ENCODE measurements around the gene HOXA2.

The HOXA2 gene

DNA sequence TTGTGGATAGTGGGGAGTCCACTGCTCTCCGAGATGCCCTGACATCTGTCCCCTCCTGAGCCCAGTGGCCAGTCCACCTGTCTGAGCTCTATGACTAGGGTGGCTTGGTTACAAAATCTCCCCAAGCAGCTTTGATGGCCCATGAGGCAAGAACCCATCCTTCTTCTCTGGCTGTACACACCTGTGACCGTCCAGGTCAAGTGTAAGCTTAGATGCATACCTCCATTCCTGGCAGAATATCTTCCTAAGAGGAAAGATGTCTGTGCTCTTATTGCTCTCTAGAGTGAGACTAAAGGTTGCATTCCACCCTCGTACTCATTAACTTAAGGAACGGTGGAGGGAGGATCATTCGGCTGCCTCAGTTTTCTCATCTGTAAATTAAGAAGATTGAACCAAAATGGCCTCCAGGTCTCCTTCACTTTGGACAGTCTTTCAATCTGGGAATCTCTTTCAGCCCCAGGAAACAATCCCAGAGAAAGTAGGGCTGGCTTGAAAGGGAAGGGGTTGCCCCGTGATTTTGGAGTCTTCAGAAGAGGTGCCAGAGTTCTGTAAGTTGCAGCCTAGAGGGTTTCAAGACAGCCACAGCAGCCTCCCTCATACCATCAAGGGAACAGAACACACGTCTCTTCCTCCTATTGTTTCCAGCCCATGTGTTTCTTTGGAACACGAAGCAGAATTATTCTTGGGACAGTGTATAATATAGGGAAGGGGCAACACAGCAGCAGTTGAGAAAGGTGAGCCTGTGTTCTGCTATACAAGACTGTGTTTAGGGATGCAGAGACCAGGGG is 22.6 kb upstream of the HOXA2 start:
- no peak for DNase-seq (ENCODE audit: low read depth)

DNA sequence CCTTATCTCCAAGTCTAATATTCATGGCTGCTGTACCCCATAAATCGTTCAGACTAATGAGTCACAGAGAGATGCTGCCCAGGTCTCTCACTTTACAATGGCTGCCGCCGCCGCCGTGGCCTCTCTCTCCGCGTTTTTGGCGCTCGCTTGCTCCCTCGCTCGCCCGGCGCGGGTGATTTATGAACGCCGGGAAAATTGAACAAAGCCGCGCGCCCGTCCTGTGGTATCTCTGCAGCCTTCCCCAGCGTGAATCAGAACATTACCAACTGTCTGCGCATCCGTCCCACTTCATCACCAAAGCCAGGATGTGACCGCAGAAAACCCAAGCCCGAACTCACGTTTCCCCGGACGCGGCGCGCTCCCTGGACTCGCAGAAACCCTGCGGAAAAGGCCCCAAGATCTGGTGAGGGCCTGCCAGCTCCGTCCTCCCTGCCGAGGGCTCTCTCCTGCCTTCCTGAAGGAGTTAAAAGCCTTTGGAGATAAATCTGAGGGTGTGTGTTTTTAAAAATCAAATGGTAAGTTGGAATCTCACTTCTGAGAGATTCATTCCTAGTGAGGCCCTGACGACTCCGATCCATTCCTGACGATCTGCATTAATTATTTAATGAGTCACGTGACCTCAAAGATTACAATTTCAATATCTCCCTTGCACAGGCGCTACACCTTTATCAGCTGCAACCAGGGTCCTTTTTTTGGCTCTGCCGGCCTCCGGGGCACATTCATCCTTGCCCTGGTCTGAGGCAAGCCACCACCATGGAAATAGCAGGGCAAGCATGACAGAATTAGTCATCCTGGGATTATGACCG is 21.8 kb upstream of the HOXA2 start:
- DNase-seq (ENCODE audit: low read depth) = no peak

DNA sequence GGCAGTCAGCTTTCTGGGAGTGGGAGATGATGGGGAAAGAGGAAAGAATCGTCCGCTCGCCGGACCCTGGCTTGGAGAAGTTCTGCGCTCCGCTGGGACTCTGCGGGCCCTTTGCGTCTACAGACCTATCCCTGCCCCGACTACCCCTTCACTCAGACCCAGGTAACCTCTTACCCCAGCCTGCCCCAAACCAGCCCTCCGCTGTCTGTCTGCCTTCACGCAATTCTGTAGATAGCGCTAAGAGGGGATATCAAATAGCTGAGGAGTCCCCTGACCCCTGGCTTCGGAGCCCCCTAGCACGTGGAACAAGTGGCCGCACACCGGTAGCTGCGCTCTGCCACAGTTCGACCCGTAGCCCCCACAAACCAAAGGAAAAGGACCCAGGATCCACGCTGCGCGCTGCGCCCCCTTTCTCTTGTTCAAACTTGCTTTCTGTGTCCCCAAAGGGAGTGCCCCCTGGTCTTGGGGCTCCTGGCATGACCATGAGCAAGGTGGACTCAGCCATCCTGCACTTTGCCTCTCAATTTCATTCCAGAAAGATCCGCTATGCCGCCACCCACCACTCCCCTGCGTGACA is 21.1 kb upstream of the HOXA2 start:
- no peak for DNase-seq (ENCODE audit: low read depth)

DNA sequence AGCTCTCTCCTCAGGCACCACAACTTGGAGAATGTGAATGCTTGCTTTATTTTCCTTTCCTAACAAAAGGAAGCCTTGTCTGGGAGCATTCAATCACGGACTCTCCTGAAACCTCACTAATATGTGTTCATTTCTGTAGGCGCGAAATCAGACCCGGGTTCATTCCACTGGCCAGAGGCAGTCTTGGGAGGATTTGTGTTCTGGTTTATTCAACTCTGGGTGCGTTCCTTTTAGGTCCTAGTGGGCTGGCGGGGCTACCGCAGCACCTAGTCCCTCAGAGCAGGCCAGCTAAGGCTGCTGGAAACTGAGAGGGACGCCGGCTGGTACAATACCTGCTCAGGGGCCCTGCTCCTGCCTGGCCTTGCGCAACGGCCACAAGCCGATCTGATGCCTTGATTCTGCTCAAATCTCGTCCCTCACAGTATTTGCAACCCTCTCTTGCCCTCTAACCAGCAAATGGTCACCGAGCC is 20.6 kb upstream of the HOXA2 start:
- no peak for DNase-seq (ENCODE audit: low read depth)

DNA sequence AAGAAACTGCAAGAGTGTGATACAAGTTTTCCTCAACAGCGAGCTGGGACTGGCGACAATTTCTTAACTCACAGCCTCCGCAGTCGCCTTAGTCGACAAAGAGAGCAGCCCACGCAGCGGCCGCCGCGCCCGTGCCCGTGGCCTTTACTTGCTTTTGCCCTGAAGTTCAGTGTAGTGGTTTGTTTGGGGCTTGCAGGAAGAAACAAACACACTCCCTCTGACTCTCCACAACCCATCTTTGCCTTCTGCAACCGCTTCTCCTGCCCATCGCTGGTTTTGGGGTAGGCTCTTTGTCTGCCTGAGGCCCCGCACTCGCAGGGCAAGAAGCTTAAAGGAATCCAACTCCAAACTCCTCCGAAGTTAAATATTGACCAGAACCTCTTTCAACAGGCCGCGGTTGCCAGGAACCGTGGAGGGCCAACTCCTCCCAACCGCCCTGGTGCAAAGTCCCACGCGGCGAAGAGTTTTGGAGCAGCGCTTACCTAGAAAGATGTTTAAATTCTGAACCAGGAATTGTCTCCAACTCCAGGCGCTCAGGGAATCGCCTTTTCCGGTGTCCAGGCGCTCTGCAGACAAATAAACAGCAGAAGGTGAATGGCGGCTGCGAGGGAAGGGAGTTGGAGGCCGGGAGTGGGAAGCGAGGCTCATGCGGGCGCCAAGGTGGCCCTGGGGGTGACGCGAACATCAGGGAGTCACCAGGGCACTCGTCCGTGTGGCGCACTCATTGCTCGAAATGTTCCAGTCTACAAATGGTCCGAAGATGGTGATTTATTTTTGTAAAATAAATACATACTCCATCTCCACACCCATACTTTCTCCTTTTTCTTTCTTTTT is 19.8 kb upstream of the HOXA2 start:
- DNase-seq (ENCODE audit: low read depth) = no peak

DNA sequence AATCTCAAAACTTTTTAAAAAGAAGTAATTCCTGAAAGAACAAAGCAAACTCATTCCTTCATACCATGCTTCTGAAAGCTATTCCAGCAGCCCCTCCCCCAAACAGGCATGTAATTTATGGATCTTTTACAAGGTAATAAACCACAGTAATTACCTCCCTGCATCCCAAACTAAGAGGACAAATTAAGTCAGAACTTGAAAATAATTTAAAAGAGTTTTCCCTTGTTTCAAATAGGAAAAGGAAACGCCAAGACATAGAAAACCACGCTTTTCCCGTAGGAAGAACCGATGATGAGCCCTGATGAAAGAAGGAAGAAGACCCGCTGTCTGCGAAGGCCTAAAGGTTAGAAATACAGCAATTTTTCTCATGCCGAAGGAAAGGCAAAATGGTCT is 19.2 kb upstream of the HOXA2 start:
- no peak for DNase-seq (ENCODE audit: low read depth)

DNA sequence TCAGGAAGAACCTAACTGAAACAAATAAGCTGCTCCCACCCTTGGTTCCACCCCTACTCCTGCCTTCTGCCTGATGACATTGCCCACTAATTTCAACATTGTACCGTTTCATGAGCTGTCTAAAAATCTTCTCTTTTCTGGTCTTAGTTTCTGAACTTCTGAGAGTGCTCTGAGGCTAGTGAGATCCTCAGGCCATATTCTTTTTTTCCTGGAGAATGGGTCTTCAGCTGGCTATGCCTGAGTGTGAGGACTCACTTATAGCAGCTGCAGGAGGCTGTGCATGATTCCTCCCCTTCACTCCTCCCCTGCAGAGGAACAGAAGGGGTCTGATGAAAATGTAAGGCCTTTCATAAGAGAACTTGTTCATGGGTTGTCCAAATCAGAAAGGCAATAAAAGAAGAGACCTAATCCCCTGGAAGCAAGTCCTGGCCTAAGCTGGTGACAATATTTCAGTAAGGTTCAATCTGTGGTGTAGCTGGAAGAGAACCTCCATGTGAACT is 17.0 kb upstream of the HOXA2 start:
- no peak for DNase-seq (ENCODE audit: low read depth)

DNA sequence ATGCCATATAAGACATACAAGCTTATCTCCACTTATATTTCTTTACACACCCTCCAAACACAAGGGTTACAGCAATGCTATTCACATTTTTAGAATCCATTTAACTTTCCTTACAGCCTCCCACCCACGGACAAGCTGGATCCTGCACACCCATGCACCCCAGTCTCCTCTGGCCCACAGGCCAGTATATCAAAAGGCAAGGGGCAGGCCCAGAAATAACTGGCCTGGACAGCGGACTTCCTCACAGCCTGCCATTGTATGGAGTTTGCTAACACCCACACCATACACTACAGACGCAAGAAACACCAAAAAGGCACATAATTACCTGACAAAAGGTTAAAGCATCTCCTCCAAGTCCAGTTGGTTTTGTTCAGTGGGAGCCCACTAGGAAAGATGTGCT is 16.1 kb upstream of the HOXA2 start:
- no peak for DNase-seq (ENCODE audit: low read depth)

DNA sequence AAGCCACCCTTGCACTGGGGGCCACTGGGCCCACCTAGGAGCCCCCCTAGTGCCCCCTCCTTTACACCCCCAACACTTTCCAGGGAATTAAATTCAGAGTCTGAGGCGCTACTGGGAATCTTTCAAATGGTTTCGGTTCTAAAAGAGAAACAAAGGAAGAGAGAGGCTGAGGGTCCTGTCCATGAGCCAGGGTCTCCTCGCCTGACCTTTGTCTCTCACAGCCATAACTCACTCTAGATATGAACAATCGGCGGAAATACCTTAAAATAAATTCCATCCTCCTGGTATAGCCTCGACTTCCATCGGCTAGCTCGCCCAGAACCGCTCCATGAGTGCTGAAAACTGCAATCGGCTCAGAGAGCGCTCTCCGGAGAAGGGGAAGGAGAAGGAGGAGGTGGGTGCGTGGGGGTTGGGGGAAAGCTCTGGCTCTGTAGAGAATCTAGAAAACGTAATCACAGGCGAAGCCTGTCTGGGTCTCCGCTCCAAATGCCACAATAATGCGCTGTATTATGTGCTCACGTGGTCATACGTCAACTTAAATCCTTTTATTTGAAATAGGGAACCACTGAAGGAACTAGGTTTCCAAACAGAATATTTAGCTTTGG is 15.5 kb upstream of the HOXA2 start:
- DNase-seq (ENCODE audit: low read depth) = no peak

DNA sequence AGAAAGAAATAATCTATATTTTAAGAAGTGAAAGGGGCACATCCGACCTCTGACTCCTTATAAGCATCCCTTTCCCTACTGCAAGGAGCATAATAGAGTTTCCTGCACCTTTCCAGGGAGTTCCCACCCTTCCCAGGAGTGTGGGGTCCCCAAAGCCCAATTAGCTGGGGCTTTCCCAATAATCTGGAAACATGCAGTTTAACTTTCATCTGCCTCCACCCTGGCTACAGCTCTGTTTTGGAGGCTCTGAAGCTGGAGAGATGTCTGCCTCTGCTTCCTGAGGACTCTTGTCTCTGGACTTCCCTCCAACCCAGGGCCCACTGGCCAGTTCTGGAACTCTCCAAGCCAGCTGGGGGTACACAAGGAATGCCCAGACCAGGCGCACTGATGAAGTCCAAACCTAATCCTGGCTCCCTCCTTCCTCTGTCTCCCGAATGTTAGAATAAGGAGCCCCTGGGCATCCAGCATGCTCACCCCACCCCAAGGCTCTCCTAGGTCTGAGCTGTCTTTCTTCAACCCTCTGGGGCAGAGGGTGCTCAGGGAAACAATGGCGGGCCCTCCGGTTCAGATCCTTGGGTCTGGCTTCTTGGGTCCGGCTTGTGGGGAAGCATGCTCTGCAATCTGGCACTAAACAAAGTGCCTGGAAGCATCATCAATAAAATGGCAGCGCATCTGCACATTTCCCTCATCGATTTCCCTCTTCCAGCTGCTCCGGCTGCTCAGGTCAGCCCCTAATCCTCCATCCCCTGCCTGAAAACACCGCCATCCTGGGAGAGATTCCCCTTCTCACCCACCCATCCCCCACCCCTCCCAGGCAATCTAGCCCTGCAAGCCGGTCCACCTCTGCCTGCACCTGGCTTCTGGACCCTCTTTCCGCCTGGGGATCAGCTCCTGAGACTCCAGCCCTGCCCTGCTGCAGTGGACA is 14.7 kb upstream of the HOXA2 start:
- no peak for DNase-seq (ENCODE audit: low read depth)

DNA sequence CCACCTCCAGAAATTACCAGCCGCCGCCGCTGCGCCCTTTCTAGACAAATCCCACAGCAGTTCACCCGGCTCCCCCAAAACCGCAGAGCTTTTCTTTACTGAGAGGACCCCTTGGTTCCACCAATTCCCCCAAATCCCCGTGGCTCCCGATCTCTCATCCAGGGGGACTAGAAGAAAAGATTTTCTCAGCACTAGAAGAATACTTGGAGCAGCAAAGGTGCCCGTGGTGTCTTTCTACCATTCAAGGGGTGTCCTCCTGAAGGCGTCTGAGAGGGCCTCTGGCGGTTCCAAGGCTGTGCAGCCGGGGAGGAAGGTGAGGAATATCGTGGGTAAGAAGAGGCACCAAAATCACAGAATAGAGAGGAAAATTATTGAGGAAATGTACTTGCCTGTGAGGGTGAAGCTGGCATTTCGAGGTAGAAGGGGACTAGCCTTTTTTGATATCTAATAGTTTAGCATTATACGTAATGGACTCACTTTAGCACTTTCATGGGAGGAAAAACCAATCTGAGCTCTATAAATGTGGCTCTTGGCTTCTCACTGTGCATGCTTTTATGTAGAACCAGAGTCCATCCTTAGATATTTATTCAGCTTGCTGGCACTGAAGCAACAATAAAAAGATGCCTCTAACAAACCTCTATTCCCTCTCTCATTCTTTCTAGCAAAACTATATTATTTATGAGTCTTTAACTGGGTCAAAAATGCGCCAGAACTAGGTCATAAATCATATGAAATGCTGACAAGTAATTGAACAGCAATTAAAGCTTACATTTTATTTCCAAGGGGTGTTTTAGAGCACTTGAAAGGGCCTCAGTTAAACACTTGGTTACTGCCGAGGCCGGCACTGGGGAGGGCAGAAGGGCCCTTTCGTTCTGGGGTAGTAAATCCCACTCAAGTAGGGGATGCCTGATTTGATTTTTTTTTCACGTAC is 13.8 kb upstream of the HOXA2 start:
- DNase-seq (ENCODE audit: low read depth) = no peak

DNA sequence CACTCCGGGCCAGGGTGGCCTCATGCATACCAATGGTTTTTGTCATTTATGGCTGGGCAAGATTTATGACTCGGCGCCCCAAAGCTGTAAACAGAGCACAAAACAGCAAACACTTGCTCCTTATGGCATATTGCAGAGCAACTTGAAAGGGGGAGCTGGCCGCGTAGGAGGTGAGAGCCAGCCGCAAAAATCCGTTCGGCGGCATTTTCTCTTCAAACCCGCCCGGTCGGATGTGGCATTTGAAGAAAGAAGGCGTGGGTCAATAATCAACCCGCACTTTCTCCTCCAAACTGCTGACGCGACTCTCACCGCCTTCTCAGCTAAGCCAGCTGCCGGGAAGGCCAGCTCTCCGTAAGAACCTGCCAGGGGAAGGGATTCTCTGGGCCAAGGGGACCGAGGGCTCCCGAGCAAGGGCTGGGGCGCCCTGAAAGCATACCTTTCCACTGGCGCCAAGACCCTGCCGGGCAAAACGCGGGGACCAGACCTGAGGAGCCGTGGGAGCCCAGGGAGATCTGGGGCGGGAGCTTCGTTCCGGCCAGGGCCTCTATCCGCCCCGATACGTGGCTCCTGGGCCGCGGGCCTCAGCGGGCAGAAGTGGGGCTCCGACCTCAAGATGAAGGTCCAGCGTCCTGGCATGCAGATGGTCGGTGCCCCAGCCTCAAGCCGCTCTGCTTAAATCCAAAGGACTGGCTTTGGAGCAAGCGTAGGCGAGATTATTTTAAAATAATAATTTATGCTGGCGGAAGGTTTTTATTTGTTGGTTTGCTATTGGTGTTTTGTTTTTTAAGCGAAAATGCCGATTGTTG is 12.9 kb upstream of the HOXA2 start:
- DNase-seq (ENCODE audit: low read depth) = no peak

DNA sequence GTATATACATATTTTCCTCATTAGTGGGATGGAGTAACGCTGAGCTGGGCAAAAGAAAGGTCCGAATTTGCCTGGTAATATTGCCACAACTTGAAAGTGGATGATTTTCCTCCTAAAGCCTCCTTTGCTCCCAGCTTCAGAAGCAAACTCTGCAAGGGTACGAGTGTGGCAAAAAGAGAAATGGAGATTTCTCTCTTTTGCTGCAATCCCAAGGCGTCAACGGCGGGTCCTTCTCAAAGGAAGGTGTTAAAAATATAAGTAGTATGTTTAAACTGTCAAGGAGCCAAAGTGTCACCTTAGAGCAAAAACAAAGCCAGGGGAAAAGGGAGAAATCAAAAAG is 12.4 kb upstream of the HOXA2 start:
- DNase-seq (ENCODE audit: low read depth) = no peak

DNA sequence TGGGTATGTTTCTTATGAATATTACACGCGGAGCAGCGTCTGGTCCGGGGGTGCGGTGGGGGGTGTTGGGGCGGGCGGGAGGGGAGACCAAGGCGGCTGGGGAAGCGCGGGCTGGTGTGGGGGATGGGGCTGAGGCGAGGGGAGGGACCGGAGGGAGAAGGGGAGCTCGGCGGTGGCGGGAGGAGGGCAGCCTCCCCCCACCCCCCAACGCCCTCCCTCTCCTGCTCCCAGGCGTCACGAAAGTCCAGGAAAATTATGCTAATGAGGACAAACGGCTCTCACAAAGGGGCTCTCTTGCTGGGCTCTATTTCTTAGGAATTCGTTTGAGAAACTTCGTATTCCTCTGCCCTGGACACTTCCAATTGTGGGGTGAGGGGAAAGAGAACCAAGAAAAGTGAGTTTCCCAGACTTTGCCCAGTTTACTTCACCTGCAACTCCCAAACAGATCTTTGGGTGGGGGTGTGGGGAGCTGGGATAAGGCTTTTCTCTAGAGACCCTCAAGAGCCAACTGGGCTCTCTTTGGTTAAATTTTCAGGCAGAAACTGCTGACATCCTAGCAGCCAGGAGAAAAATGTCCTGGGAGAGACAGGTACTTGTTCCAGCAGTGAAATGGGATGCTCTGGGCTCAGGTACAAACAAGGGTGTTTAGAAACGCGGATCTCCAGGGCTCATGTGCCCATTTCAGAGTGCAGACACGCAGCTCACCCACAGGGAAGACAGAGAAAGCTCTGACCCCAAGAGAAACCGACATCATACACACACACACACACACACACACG is 11.7 kb upstream of the HOXA2 start:
- no peak for DNase-seq (ENCODE audit: low read depth)

DNA sequence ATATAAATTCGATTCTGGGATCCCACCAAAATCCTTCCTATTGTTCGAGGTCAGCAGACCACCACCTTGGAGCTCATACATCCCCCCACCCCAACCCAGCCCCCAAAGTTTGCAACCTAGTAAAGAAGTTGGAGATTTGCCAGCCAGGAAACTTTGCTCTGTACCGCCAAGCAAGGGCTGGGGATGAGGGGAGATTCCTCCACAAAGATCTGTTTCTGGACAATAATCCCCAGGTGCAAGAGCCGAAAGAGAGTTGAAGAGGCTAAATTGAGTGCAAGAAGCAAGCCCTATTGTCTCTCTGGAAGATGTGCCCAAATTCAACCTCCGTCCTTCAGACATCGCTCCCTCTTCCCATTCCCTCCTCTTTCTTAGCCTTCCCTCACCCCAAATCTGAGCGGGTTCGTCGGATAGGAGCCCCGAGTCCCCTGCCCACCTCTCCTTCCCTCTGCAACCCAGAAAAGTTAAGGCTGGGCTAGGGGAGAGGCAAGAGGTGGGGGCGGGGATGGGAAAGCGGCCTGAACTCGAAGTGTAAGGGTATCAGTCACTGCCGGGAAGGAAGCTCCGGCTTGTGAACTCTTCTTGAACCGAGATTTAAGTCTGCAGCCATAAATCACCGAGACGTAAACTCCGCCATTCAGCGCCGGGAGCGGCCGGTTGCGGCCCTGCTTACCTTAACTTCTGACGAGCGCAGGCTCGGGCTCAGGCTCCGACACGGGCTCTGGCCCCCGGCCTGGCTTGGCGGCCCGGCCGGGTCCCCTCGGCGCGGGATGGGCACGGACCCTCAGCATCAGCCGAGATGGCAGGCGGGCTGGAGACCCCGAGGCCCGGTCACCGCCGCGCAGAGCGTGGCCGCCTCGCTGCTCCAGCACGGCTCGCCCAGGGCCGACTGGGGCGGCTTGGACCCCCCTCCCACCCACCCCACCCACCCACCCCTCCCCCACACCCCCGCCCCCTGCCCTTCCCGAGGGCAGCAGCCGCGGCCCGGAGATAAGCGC is 10.8 kb upstream of the HOXA2 start:
- no peak for DNase-seq (ENCODE audit: low read depth)

DNA sequence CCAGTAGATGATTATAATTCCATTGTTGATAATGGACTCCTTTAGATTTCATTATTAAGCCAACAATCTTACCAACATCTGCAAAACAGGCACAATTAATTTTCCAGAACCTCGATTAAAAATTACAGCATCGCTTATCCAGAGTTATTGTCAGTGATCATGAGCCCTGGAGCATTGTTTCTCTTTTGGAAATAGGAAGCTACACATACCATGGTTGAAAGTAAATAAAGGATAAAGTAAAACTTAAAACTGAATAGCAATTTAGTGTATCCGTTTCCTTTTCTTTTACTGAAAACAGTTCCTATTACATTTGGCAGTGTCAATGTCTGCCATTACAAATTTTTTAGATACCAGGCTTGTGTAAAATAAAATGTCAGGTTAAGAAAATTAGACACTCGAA is 9.9 kb upstream of the HOXA2 start:
- DNase-seq (ENCODE audit: low read depth) = no peak
